Lung (tissue), 12 donors: ENCODE results near the gene PLA2R1. TPM values are rescaled to one million over a fixed set of nuclear protein-coding genes. Genes with fewer than 3 reads are reported as not detected.

Experiments
- ATAC-seq: fragments of 200-7000 bp; cut with Tn5 transposase; one replicate; pipeline ENCODE4 v1.9.1; 2020; ENCODE audit warnings: moderate number of reproducible peaks; ENCODE audit not compliant: insufficient read depth, low FRiP score
- DNase-seq, 3 donors: peaks; one replicate each; pipeline ENCODE4 v3.0.0-alpha.2; 2013 to 2017
- H3K27ac ChIP-seq, 2 donors: one replicate each; pipeline ENCODE4 v1.5.1; 2013; ENCODE audit warnings: mild to moderate bottlenecking in 2 of 2, moderate library complexity in 2 of 2, control low read depth in 1 of 2, inconsistent platforms in 1 of 2, low read depth in 1 of 2, low read length in 1 of 2
- H3K27me3 ChIP-seq, 3 donors: one replicate each; pipeline ENCODE4 v1.5.1; 2013; ENCODE audit warnings: low read length in 2 of 3; ENCODE audit not compliant: control insufficient read depth in 3 of 3, insufficient read depth in 3 of 3
- H3K36me3 ChIP-seq, 4 donors: one replicate each; pipeline ENCODE4 v1.5.1; 2013; ENCODE audit warnings: low read length in 4 of 4, mild to moderate bottlenecking in 1 of 4, moderate library complexity in 1 of 4; ENCODE audit not compliant: control insufficient read depth in 4 of 4, insufficient read depth in 4 of 4
- H3K4me1 ChIP-seq, 5 donors: one replicate each; pipeline ENCODE4 v1.5.1; 2013; ENCODE audit warnings: low read length in 5 of 5, mild to moderate bottlenecking in 2 of 5, moderate library complexity in 1 of 5; ENCODE audit not compliant: control insufficient read depth in 5 of 5, insufficient read depth in 5 of 5
- H3K4me3 ChIP-seq: one replicate; pipeline ENCODE4 v1.5.1; 2013; ENCODE audit warnings: mild to moderate bottlenecking, control low read depth, moderate library complexity
- H3K9ac ChIP-seq, 2 donors: one replicate each; pipeline ENCODE4 v1.5.1; 2013; ENCODE audit warnings: low read length in 2 of 2, control low read depth in 1 of 2; ENCODE audit not compliant: insufficient read depth in 1 of 2
- H3K9me3 ChIP-seq, 4 donors: one replicate each; pipeline ENCODE4 v1.5.1; 2013; ENCODE audit warnings: low read length in 3 of 4, mild to moderate bottlenecking in 1 of 4, moderate library complexity in 1 of 4; ENCODE audit not compliant: control insufficient read depth in 4 of 4, insufficient read depth in 3 of 4
- CTCF ChIP-seq: IDR thresholded peaks from 2 replicates; pipeline ENCODE4 v1.5.1; 2012; ENCODE audit warnings: mild to moderate bottlenecking; ENCODE audit errors: control extremely low read depth, extremely low read depth
- WGBS, 2 donors: extraction: QIAGEN DNeasy Blood & Tissue Kit; methylation state at CpG; one replicate each; pipeline ENCODE4 v1.1.7; 2013; 5-methylcytosine and 5-hydroxymethylcytosine counted together
- polyA plus RNA-seq, 2 donors: library from polyadenylated mRNA; stranded (reverse); fragments of 200-250 nt; gene quantifications; one replicate each; pipeline ENCODE4 v1.2.1, GENCODE V29; 2013
- total RNA-seq, 2 donors: library from RNA; depleted of rRNA in 1 of 2; stranded (reverse); fragments of >200 nt in 1 of 2; gene quantifications; one replicate each; pipeline ENCODE4 v1.2.1, GENCODE V29; 2014 to 2021
- donor health status: control.
- donor health status: control.
- donor health status: Bipolar disorder and iron deficiency.
- donor health status: healthy.
- donor health status: DM: yes; HTN: yes; CAD: no.

PLA2R1 gene
- total and polyA plus RNA-seq, 4 donors = 0.79 to 13.5 (median 2.3) TPM

GRCh38 chr2:159926695-159927094, 135.7 kb downstream of the PLA2R1 start:
- Histone ChIP-seq H3K4me3 (no peak overlapping the region), H3K27me3 (no peaks in the 10 kb centered on the region), H3K27ac (no peak overlapping the region), H3K36me3 (no peaks in the 10 kb centered on the region), H3K4me1 (peaks cover 0 to 14% (median 0%) of the 10 kb centered on the region in 5 donors), H3K9me3 (peaks cover 0 to 5% (median 1%) of the 10 kb centered on the region in 4 donors), H3K9ac (no peak overlapping the region)
- ATAC-seq (no peak), DNase-seq (no peak)
- no peak for TF ChIP-seq CTCF
- WGBS, 2 donors = 60 to 100% methylated on average over 2 of the region's 2 CpGs

GRCh38 chr2:159925975-159926374, 136.4 kb downstream of the PLA2R1 start:
- no peaks in the 10 kb centered on the region for H3K36me3 ChIP-seq
- 77 to 90% methylated on average over 3 of the region's 3 CpGs for WGBS, 2 donors
- no peak overlapping the region for H3K4me3 ChIP-seq
- no peak for TF ChIP-seq CTCF
- ATAC-seq = no peak
- no peak overlapping the region for H3K9ac ChIP-seq
- peaks cover 0 to 5% (median 1%) of the 10 kb centered on the region in 4 donors for H3K9me3 ChIP-seq
- H3K27ac ChIP-seq = no peak overlapping the region
- H3K4me1 ChIP-seq = peaks cover 0 to 16% (median 0%) of the 10 kb centered on the region in 5 donors
- no peaks in the 10 kb centered on the region for H3K27me3 ChIP-seq
- DNase-seq = no peak

GRCh38 chr2:159922563-159922962, 139.9 kb downstream of the PLA2R1 start:
- no peak for TF ChIP-seq CTCF
- WGBS, 2 donors = 80% methylated on average over 2 of the region's 2 CpGs
- DNase-seq (no peak), ATAC-seq (no peak)
- Histone ChIP-seq H3K9ac (no peak overlapping the region), H3K4me3 (no peak overlapping the region), H3K9me3 (no peaks in the 10 kb centered on the region), H3K27ac (no peak overlapping the region), H3K27me3 (no peaks in the 10 kb centered on the region), H3K36me3 (no peaks in the 10 kb centered on the region), H3K4me1 (peaks cover 0 to 16% (median 0%) of the 10 kb centered on the region in 5 donors)

GRCh38 chr2:159921752-159922404, 140.5 kb downstream of the PLA2R1 start:
- no peak overlapping the region for H3K27ac ChIP-seq

More at GRCh38 chr2:159921752-159922404, 140.5 kb downstream of the PLA2R1 start:
- DNase-seq = peak; percentile 59 to 73 (median 71)
- peaks cover 0 to 16% (median 0%) of the 10 kb centered on the region in 5 donors for H3K4me1 ChIP-seq
- 20 to 25% methylated on average over 17 of the region's 17 CpGs for WGBS, 2 donors
- H3K9ac ChIP-seq = no peak overlapping the region
- peak; percentile 83 for ATAC-seq
- no peak overlapping the region for H3K4me3 ChIP-seq
- no peaks in the 10 kb centered on the region for H3K27me3 ChIP-seq
- no peaks in the 10 kb centered on the region for H3K36me3 ChIP-seq
- no peaks in the 10 kb centered on the region for H3K9me3 ChIP-seq
- TF ChIP-seq CTCF = peak; percentile 68
